ENCODE results near the gene NANOS2.

- TF ChIP-seq CTCF (conservative IDR thresholded peaks at IDR 0.05) (no peak), ZFX (IDR thresholded peaks at IDR 0.05) (no peak)
Observed at GRCh38 chr19:45947926-45948325, 33.3 kb upstream of the NANOS2 start.

All from C4-2B (cell line).